22Rv1 (cell line): ENCODE measurements around the gene ICA1.

Experiments used
- CTCF ChIP-seq: fragments of 450-650 bp; IDR thresholded peaks from 2 replicates; pipeline ENCODE4 v1.5.1; 2017; ENCODE audit warnings: mild to moderate bottlenecking
- ZFX ChIP-seq: fragments of 450-650 bp; IDR thresholded peaks from 2 replicates; pipeline ENCODE4 v1.6.1; 2017; ENCODE audit warnings: antibody characterized with exemption, borderline replicate concordance

DNA sequence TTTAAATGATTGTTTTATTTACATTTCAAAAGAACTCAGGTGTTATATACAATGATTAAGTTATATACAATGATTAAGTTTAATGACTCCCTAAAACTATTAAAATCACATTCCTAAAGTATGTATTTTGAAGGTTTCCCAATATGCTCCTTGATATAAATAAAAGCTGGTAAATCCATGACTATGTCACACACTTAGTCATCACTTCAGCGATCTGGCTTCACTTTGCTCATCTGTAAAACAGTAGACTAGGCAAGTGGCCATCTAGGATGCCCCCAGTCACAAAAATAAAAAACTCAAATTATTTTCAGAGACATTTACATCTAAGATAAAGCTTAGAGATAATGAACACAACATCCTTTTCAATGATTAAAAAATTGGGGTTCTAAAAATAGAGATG lies 10.8 kb downstream of the ICA1 start:
- no peak for TF ChIP-seq CTCF
- no peak for TF ChIP-seq ZFX
